ENCODE results near the gene SDK2.
A peak's percentile ranks its signal among the peaks of the same experiment; 100 is the strongest.

Gene SDK2

GRCh38 chr17:73471924-73472323 lies 172.3 kb downstream of the SDK2 start:
- Histone ChIP-seq H3K4me3 (ENCODE audit: low read length in 2 of 2) (no peak overlapping the region), H3K9me3 (replicated peaks in 1 of 2; ENCODE audit: control insufficient read depth in 2 of 2, insufficient read depth in 1 of 2, low read depth in 1 of 2, low read length in 2 of 2) (peaks cover 3 to 6% of the 10 kb centered on the region in 2 donors), H3K36me3 (replicated peaks in 1 of 2; ENCODE audit: control insufficient read depth in 2 of 2, insufficient read depth in 2 of 2, low read length in 2 of 2) (peaks cover 0 to 6% of the 10 kb centered on the region in 2 donors), H3K79me1 (ENCODE audit: low read depth, low read length) (peaks cover 9% of the 10 kb centered on the region), H3K18ac (ENCODE audit: low read length) (no peak overlapping the region), H2BK12ac (ENCODE audit: low read length) (no peak overlapping the region), H3K27me3 (ENCODE audit: control insufficient read depth in 3 of 3, insufficient read depth in 3 of 3, low read depth in 1 of 3, low read length in 3 of 3) (no peaks in the 10 kb centered on the region), H3K4me2 (ENCODE audit: insufficient read depth, low read length, poor library complexity, severe bottlenecking) (no peak overlapping the region), H2AFZ (ENCODE audit: low read length) (no peak overlapping the region), H3K4me1 (ENCODE audit: control insufficient read depth in 2 of 2, insufficient read depth in 1 of 2, low read depth in 1 of 2, low read length in 2 of 2) (peaks cover 0 to 9% of the 10 kb centered on the region in 2 donors), H4K8ac (ENCODE audit: low read depth, low read length) (no peak overlapping the region), H3K14ac (ENCODE audit: low read length) (no peak overlapping the region), H2BK120ac (ENCODE audit: low read depth, low read length) (no peak overlapping the region), H2BK5ac (ENCODE audit: low read length) (no peak overlapping the region), H2AK5ac (ENCODE audit: low read depth, low read length) (no peak overlapping the region), H4K91ac (ENCODE audit: low read depth, low read length, poor library complexity) (no peak overlapping the region), H2BK15ac (ENCODE audit: low read length) (no peak overlapping the region), H3K4ac (ENCODE audit: low read length) (no peak overlapping the region), H3K23ac (ENCODE audit: low read depth, low read length, poor library complexity) (no peak overlapping the region), H3K9ac (ENCODE audit: low read depth, low read length, poor library complexity) (no peak overlapping the region), H3K27ac (replicated peaks; ENCODE audit: low read length) (no peak overlapping the region)
- no peak for DNase-seq (ENCODE audit: low spot score)
- no CpG with 5 or more reads among the region's 12 CpGs for WGBS, 2 donors (ENCODE audit: extremely low coverage in 2 of 2, insufficient read length in 2 of 2, insufficient replicate concordance in 1 of 2)

GRCh38 chr17:73470316-73470826 lies 173.9 kb downstream of the SDK2 start:
- H4K8ac ChIP-seq (ENCODE audit: low read depth, low read length), result peak overlapping the region; percentile 20
- H3K27ac ChIP-seq (replicated peaks; ENCODE audit: low read length), result no peak overlapping the region
- H2BK15ac ChIP-seq (ENCODE audit: low read length), result no peak overlapping the region
- WGBS, 2 donors (ENCODE audit: extremely low coverage in 2 of 2, insufficient read length in 2 of 2, insufficient replicate concordance in 1 of 2), result no CpG with 5 or more reads among the region's 7 CpGs
- no peak overlapping the region for H4K91ac ChIP-seq (ENCODE audit: low read depth, low read length, poor library complexity)
- no peak overlapping the region for H3K14ac ChIP-seq (ENCODE audit: low read length)
- peaks cover 0 to 15% of the 10 kb centered on the region in 2 donors for H3K4me1 ChIP-seq (ENCODE audit: control insufficient read depth in 2 of 2, insufficient read depth in 1 of 2, low read depth in 1 of 2, low read length in 2 of 2)
- H3K9ac ChIP-seq (ENCODE audit: low read depth, low read length, poor library complexity), result no peak overlapping the region
- H3K36me3 ChIP-seq (replicated peaks in 1 of 2; ENCODE audit: control insufficient read depth in 2 of 2, insufficient read depth in 2 of 2, low read length in 2 of 2), result peaks cover 0 to 6% of the 10 kb centered on the region in 2 donors
- no peak overlapping the region for H3K4ac ChIP-seq (ENCODE audit: low read length)
- peaks cover 8% of the 10 kb centered on the region for H3K79me1 ChIP-seq (ENCODE audit: low read depth, low read length)
- no peak overlapping the region for H3K4me3 ChIP-seq (ENCODE audit: low read length in 2 of 2)
- H3K18ac ChIP-seq (ENCODE audit: low read length), result no peak overlapping the region
- H3K4me2 ChIP-seq (ENCODE audit: insufficient read depth, low read length, poor library complexity, severe bottlenecking), result no peak overlapping the region
- H2BK5ac ChIP-seq (ENCODE audit: low read length), result no peak overlapping the region
- H2AFZ ChIP-seq (ENCODE audit: low read length), result no peak overlapping the region
- no peak overlapping the region for H3K23ac ChIP-seq (ENCODE audit: low read depth, low read length, poor library complexity)
- no peak overlapping the region for H2AK5ac ChIP-seq (ENCODE audit: low read depth, low read length)
- H3K27me3 ChIP-seq (ENCODE audit: control insufficient read depth in 3 of 3, insufficient read depth in 3 of 3, low read depth in 1 of 3, low read length in 3 of 3), result no peaks in the 10 kb centered on the region
- DNase-seq (ENCODE audit: low spot score), result no peak
- no peak overlapping the region for H2BK12ac ChIP-seq (ENCODE audit: low read length)
- H3K9me3 ChIP-seq (replicated peaks in 1 of 2; ENCODE audit: control insufficient read depth in 2 of 2, insufficient read depth in 1 of 2, low read depth in 1 of 2, low read length in 2 of 2), result peaks cover 3 to 6% of the 10 kb centered on the region in 2 donors
- no peak overlapping the region for H2BK120ac ChIP-seq (ENCODE audit: low read depth, low read length)

- no peak overlapping the region for H2BK5ac ChIP-seq (ENCODE audit: low read length)
- no peak overlapping the region for H3K27ac ChIP-seq (replicated peaks; ENCODE audit: low read length)
Measured at GRCh38 chr17:73469311-73469710, 174.9 kb downstream of the SDK2 start.

GRCh38 chr17:73468221-73468620 lies 176.0 kb downstream of the SDK2 start:
- Histone ChIP-seq H3K4me2 (ENCODE audit: insufficient read depth, low read length, poor library complexity, severe bottlenecking) (no peak overlapping the region), H4K8ac (ENCODE audit: low read depth, low read length) (no peak overlapping the region), H3K4me1 (ENCODE audit: control insufficient read depth in 2 of 2, insufficient read depth in 1 of 2, low read depth in 1 of 2, low read length in 2 of 2) (peaks cover 0 to 15% of the 10 kb centered on the region in 2 donors), H3K27me3 (ENCODE audit: control insufficient read depth in 3 of 3, insufficient read depth in 3 of 3, low read depth in 1 of 3, low read length in 3 of 3) (no peaks in the 10 kb centered on the region), H2AK5ac (ENCODE audit: low read depth, low read length) (no peak overlapping the region), H3K27ac (replicated peaks; ENCODE audit: low read length) (no peak overlapping the region), H3K9ac (ENCODE audit: low read depth, low read length, poor library complexity) (no peak overlapping the region), H3K14ac (ENCODE audit: low read length) (no peak overlapping the region), H3K36me3 (replicated peaks in 1 of 2; ENCODE audit: control insufficient read depth in 2 of 2, insufficient read depth in 2 of 2, low read length in 2 of 2) (peaks cover 0 to 6% of the 10 kb centered on the region in 2 donors), H2BK120ac (ENCODE audit: low read depth, low read length) (no peak overlapping the region), H3K18ac (ENCODE audit: low read length) (no peak overlapping the region), H2BK12ac (ENCODE audit: low read length) (no peak overlapping the region), H3K4ac (ENCODE audit: low read length) (no peak overlapping the region), H2AFZ (ENCODE audit: low read length) (no peak overlapping the region), H3K23ac (ENCODE audit: low read depth, low read length, poor library complexity) (no peak overlapping the region), H4K91ac (ENCODE audit: low read depth, low read length, poor library complexity) (no peak overlapping the region), H3K79me1 (ENCODE audit: low read depth, low read length) (peaks cover 6% of the 10 kb centered on the region), H3K9me3 (replicated peaks in 1 of 2; ENCODE audit: control insufficient read depth in 2 of 2, insufficient read depth in 1 of 2, low read depth in 1 of 2, low read length in 2 of 2) (peaks cover 2 to 4% of the 10 kb centered on the region in 2 donors), H2BK15ac (ENCODE audit: low read length) (no peak overlapping the region), H2BK5ac (ENCODE audit: low read length) (no peak overlapping the region), H3K4me3 (ENCODE audit: low read length in 2 of 2) (no peak overlapping the region)
- no peak for DNase-seq (ENCODE audit: low spot score)
- no CpG with 5 or more reads among the region's 5 CpGs for WGBS, 2 donors (ENCODE audit: extremely low coverage in 2 of 2, insufficient read length in 2 of 2, insufficient replicate concordance in 1 of 2)

More at GRCh38 chr17:73469311-73469710, 174.9 kb downstream of the SDK2 start:
- no peak for DNase-seq (ENCODE audit: low spot score)
- no peak overlapping the region for H4K8ac ChIP-seq (ENCODE audit: low read depth, low read length)
- peak overlapping the region in 1 of 2 donors; percentile 33 for H3K4me3 ChIP-seq (ENCODE audit: low read length in 2 of 2)
- peaks cover 0 to 15% of the 10 kb centered on the region in 2 donors for H3K4me1 ChIP-seq (ENCODE audit: control insufficient read depth in 2 of 2, insufficient read depth in 1 of 2, low read depth in 1 of 2, low read length in 2 of 2)
- no peak overlapping the region for H4K91ac ChIP-seq (ENCODE audit: low read depth, low read length, poor library complexity)
- no peak overlapping the region for H3K4ac ChIP-seq (ENCODE audit: low read length)
- H3K27me3 ChIP-seq (ENCODE audit: control insufficient read depth in 3 of 3, insufficient read depth in 3 of 3, low read depth in 1 of 3, low read length in 3 of 3), result no peaks in the 10 kb centered on the region
- H2AFZ ChIP-seq (ENCODE audit: low read length), result no peak overlapping the region
- H3K79me1 ChIP-seq (ENCODE audit: low read depth, low read length), result peaks cover 6% of the 10 kb centered on the region
- no peak overlapping the region for H2BK12ac ChIP-seq (ENCODE audit: low read length)
- no peak overlapping the region for H3K4me2 ChIP-seq (ENCODE audit: insufficient read depth, low read length, poor library complexity, severe bottlenecking)
- H3K9me3 ChIP-seq (replicated peaks in 1 of 2; ENCODE audit: control insufficient read depth in 2 of 2, insufficient read depth in 1 of 2, low read depth in 1 of 2, low read length in 2 of 2), result peaks cover 3 to 6% of the 10 kb centered on the region in 2 donors
- H2AK5ac ChIP-seq (ENCODE audit: low read depth, low read length), result no peak overlapping the region
- no CpG with 5 or more reads among the region's 4 CpGs for WGBS, 2 donors (ENCODE audit: extremely low coverage in 2 of 2, insufficient read length in 2 of 2, insufficient replicate concordance in 1 of 2)
- H3K9ac ChIP-seq (ENCODE audit: low read depth, low read length, poor library complexity), result peak overlapping the region; percentile 70
- H2BK120ac ChIP-seq (ENCODE audit: low read depth, low read length), result no peak overlapping the region
- H3K14ac ChIP-seq (ENCODE audit: low read length), result peak overlapping the region; percentile 21
- peak overlapping the region; percentile 84 for H3K18ac ChIP-seq (ENCODE audit: low read length)
- H3K36me3 ChIP-seq (replicated peaks in 1 of 2; ENCODE audit: control insufficient read depth in 2 of 2, insufficient read depth in 2 of 2, low read length in 2 of 2), result peaks cover 0 to 6% of the 10 kb centered on the region in 2 donors
- H3K23ac ChIP-seq (ENCODE audit: low read depth, low read length, poor library complexity), result no peak overlapping the region
- H2BK15ac ChIP-seq (ENCODE audit: low read length), result no peak overlapping the region

All from neuronal stem cell (in vitro differentiated cells).